ENCODE results near the gene BPIFA2. TPM values are rescaled to one million over a fixed set of nuclear protein-coding genes. Genes with fewer than 3 reads are reported as not detected.

BPIFA2 gene
- total and polyA plus RNA-seq, 2 of the 4 experiments (the other 2 are of a cell fraction) = not detected

DNA sequence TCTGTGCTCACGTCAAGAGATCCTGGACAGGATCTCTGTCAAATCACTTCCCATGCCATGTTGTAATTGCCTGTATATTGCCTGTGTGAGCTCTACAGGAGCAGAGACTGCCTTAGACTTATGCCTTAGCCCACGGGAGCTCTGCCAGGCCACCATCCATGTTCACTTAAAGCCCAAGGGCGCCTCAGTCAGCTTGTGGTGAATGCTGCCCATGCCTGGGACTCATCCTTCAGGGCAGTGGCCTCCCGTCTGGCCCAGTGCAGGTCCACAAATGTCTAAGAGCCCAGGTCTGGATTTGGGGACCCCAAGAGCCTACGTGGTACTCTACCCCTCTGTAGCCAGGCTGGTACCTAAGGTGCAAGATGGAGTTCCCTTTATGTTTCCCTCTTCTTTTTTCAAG, 22.4 kb upstream of the BPIFA2 start:
- Histone ChIP-seq H2BK15ac (ENCODE audit: low read depth, low read length) (no peak overlapping the region), H3K27me3 (ENCODE audit: control insufficient read depth, insufficient read depth, low read length) (no peaks in the 10 kb centered on the region), H2AFZ (replicated peaks; ENCODE audit: low read length, poor library complexity) (no peak overlapping the region), H2BK120ac (ENCODE audit: low read depth, low read length) (no peak overlapping the region), H3K9ac (ENCODE audit: low read depth, low read length) (no peak overlapping the region), H3K4ac (ENCODE audit: low read depth, low read length) (no peak overlapping the region), H4K5ac (ENCODE audit: low read depth, low read length) (no peak overlapping the region), H3K18ac (ENCODE audit: low read depth, low read length) (no peak overlapping the region), H3K9me1 (ENCODE audit: insufficient read depth, low read length) (no peaks in the 10 kb centered on the region), H4K91ac (ENCODE audit: insufficient read depth, low read depth, low read length) (no peak overlapping the region), H3K27ac (ENCODE audit: insufficient read depth, low read length) (no peak overlapping the region), H4K20me1 (ENCODE audit: insufficient read depth, low read length) (no peaks in the 10 kb centered on the region), H3K36me3 (ENCODE audit: control insufficient read depth, insufficient read depth, low read length) (no peaks in the 10 kb centered on the region), H2BK5ac (ENCODE audit: low read depth, low read length, poor library complexity, severe bottlenecking) (no peak overlapping the region), H3K56ac (ENCODE audit: extremely low read depth, insufficient read depth, low read length) (no peak overlapping the region), H3K23ac (ENCODE audit: low read depth, low read length) (no peak overlapping the region), H3K14ac (replicated peaks; ENCODE audit: low read depth, low read length) (no peak overlapping the region), H2BK20ac (ENCODE audit: low read depth, low read length) (no peak overlapping the region), H4K8ac (ENCODE audit: low read depth in 2 of 2, low read length in 2 of 2) (no peak overlapping the region), H3K4me2 (ENCODE audit: low read depth, low read length) (no peak overlapping the region), H3K4me1 (ENCODE audit: control insufficient read depth, insufficient read depth, low read length) (no peaks in the 10 kb centered on the region), H3K79me1 (ENCODE audit: low read depth in 1 of 2, low read length in 2 of 2) (no peaks in the 10 kb centered on the region), H3K4me3 (ENCODE audit: insufficient read depth, low read depth, low read length) (no peak overlapping the region), H2AK5ac (ENCODE audit: low read depth, low read length) (no peak overlapping the region), H2AK9ac (replicated peaks; ENCODE audit: low read depth, low read length, poor library complexity) (no peak overlapping the region), H3K9me3 (ENCODE audit: control insufficient read depth, insufficient read depth, low read length) (no peaks in the 10 kb centered on the region)
- no peak for ATAC-seq (ENCODE audit: low read depth)
- DNase-seq = no peak
- ChIA-PET CTCF (no interaction called here), POLR2A (ENCODE audit: unreplicated experiment) (no interaction called here)
- no peak for TF ChIP-seq NFE2L2 (IDR thresholded peaks at IDR 0.05; ENCODE audit: low read depth, low read length)
- TF ChIP-seq MXI1 (IDR thresholded peaks at IDR 0.05; ENCODE audit: borderline replicate concordance, low read depth, low read length) = no peak
- no peak for TF ChIP-seq RAD21 (IDR thresholded peaks at IDR 0.05; ENCODE audit: low read length)
- 70% methylated on average over 2 of the region's 5 CpGs; no CpG with 5 or more reads in 1 of the 2 experiments for WGBS, 2 experiments (ENCODE audit: extremely low coverage in 2 of 2, insufficient read length in 1 of 2)
- intact Hi-C loops (cut with micrococcal nuclease) (no loop called here), in situ Hi-C loops (cut with MboI; ENCODE audit: low sequenced_read_pairs) (no loop called here), dilution Hi-C loops (cut with HindIII; ENCODE audit: low sequenced_read_pairs, unreplicated experiment) (no loop called here)
- no TSS peak for BruUV-seq (replicated peaks)

Measured in IMR-90 (cell line).